HepG2 (cell line): Measurements from ENCODE around the gene ITIH3. TPM values are rescaled to one million over a fixed set of nuclear protein-coding genes. Genes with fewer than 3 reads are reported as not detected.

Experiments used
- ARHGAP35 ChIP-seq: sonication (generic); formaldehyde crosslinking; IDR thresholded peaks from 2 replicates; pipeline ENCODE4 v1.9.0; 2022; ENCODE audit warnings: mild to moderate bottlenecking, inconsistent platforms, moderate library complexity, missing genetic modification reagents, borderline replicate concordance
- HCFC1 ChIP-seq: fragments of 150-350 bp; IDR thresholded peaks from 2 replicates; pipeline ENCODE4 v1.6.1; 2014; ENCODE audit warnings: low read depth, low read length
- KLF6 ChIP-seq: IDR thresholded peaks from 2 replicates; pipeline ENCODE4 v1.8.0; 2016; ENCODE audit warnings: missing biosample characterization, missing genetic modification reagents
- NCOA5 ChIP-seq: sonication (generic); formaldehyde crosslinking; IDR thresholded peaks from 2 replicates; pipeline ENCODE4 v1.4.0; 2020; ENCODE audit warnings: missing genetic modification reagents
- NFIB ChIP-seq: sonication (generic); formaldehyde crosslinking; IDR thresholded peaks from 2 replicates; pipeline ENCODE4 v1.9.0; 2021; ENCODE audit warnings: missing genetic modification reagents, mild to moderate bottlenecking, borderline replicate concordance
- PRDM15 ChIP-seq: sonication (generic); formaldehyde crosslinking; IDR thresholded peaks from 2 replicates; pipeline ENCODE4 v1.4.0; 2020; ENCODE audit warnings: missing genetic modification reagents
- PRPF4 ChIP-seq: fragments of 200-400 bp; formaldehyde crosslinking; IDR thresholded peaks from 2 replicates; pipeline ENCODE4 v1.6.1; 2016; ENCODE audit warnings: low read length, low read depth; ENCODE audit not compliant: poor library complexity, severe bottlenecking
- THAP9 ChIP-seq: sonication (generic); formaldehyde crosslinking; IDR thresholded peaks from 2 replicates; pipeline ENCODE4; 2020; ENCODE audit warnings: missing genetic modification reagents, mild to moderate bottlenecking, borderline replicate concordance
- ZFP36L2 ChIP-seq: sonication (generic); formaldehyde crosslinking; IDR thresholded peaks from 2 replicates; pipeline ENCODE4 v1.4.0; 2020; ENCODE audit warnings: missing genetic modification reagents
- ZNF292 ChIP-seq: sonication (generic); formaldehyde crosslinking; IDR thresholded peaks from 2 replicates; pipeline ENCODE4 v1.8.1; 2022; ENCODE audit warnings: mild to moderate bottlenecking, low read depth, missing genetic modification reagents, borderline replicate concordance
- ZNF407 ChIP-seq: sonication (generic); formaldehyde crosslinking; IDR thresholded peaks from one replicate; pipeline ENCODE4 v1.5.1; 2020; ENCODE audit warnings: mild to moderate bottlenecking, missing genetic modification reagents; ENCODE audit errors: not compliant biosample characterization
- ZNF75D ChIP-seq: sonication (generic); formaldehyde crosslinking; IDR thresholded peaks from 2 replicates; pipeline ENCODE4 v1.8.1; 2023; ENCODE audit warnings: missing genetic modification reagents, mild to moderate bottlenecking, borderline replicate concordance
- polyA plus RNA-seq, 8 experiments: library from polyadenylated mRNA; depleted of rRNA in 3 of 8; stranded (reverse) in 7 of 8; unstranded in 1 of 8; fragments of >200 nt; fragmentation: Illumina TruSeq in 4 of 8; extraction: Trizol in 4 of 8; gene quantifications; 2 replicates each; pipeline versions ENCODE4 v1.2.1 to v1.2.3, GENCODE V29; 2011 to 2016; ENCODE audit warnings: low read depth in 4 of 8, missing spikeins in 1 of 8, mixed read lengths in 1 of 8; ENCODE audit not compliant: insufficient read depth in 1 of 8
- total RNA-seq, 5 experiments: library from RNA; depleted of rRNA; stranded (reverse); fragments of >200 nt; fragmentation: Illumina TruSeq; extraction: Trizol; gene quantifications; 2 replicates each; pipeline ENCODE4 v1.2.3, GENCODE V29; 2016; ENCODE audit warnings: low read depth in 1 of 5

Gene ITIH3
- total and polyA plus RNA-seq, 2 of the 13 experiments (the other 11 are each of a cell fraction or from before 2014, with no cell fraction given), result 105 to 632 TPM

- TF ChIP-seq PRDM15, result no peak
- TF ChIP-seq ZFP36L2 (CRISPR knock-in tag), result no peak
- no peak for TF ChIP-seq KLF6
- no peak for TF ChIP-seq ZNF292 (CRISPR knock-in tag)
- no peak for TF ChIP-seq HCFC1
- no peak for TF ChIP-seq NCOA5 (CRISPR knock-in tag)
- peak; percentile 41; the same call in 1 of the 2 replicates for TF ChIP-seq THAP9 (CRISPR knock-in tag)
- TF ChIP-seq NFIB (CRISPR knock-in tag), result no peak
- TF ChIP-seq ZNF407 (CRISPR knock-in tag), result peak; percentile 15
- TF ChIP-seq ARHGAP35 (CRISPR knock-in tag), result no peak
- no peak for TF ChIP-seq PRPF4
- no peak for TF ChIP-seq ZNF75D (CRISPR knock-in tag)
These were observed 7.3 kb upstream of the ITIH3 start (continued) for GRCh38 chr3:52787246-52787645.
